ENCODE data around the gene HOXB3.

Gene HOXB3

GRCh38 chr17:48588528-48588927, 1.5 kb downstream of the HOXB3 start:
- DNase-seq (ENCODE audit: insufficient read length, low spot score) = no peak
- FAIRE-seq = no peak

GRCh38 chr17:48588074-48588415, 2.0 kb downstream of the HOXB3 start:
- FAIRE-seq (no peak), DNase-seq (ENCODE audit: insufficient read length, low spot score) (no peak)

GRCh38 chr17:48587276-48588073, 2.6 kb downstream of the HOXB3 start:
- FAIRE-seq (no peak), DNase-seq (ENCODE audit: insufficient read length, low spot score) (no peak)

- DNase-seq (ENCODE audit: insufficient read length, low spot score) (no peak), FAIRE-seq (peak; percentile 4)
These were observed 3.4 kb downstream of the HOXB3 start for GRCh38 chr17:48586355-48587258.

- DNase-seq (ENCODE audit: insufficient read length, low spot score) = no peak
- FAIRE-seq = no peak
These were observed 5.8 kb downstream of the HOXB3 start for GRCh38 chr17:48584223-48584741.

- FAIRE-seq (no peak), DNase-seq (ENCODE audit: insufficient read length, low spot score) (no peak)
These were observed 6.3 kb downstream of the HOXB3 start for GRCh38 chr17:48583708-48584222.

GRCh38 chr17:48582750-48583069, 7.3 kb downstream of the HOXB3 start:
- no peak for FAIRE-seq

GRCh38 chr17:48579760-48580554, 10.1 kb downstream of the HOXB3 start:
- peak; percentile 70 for FAIRE-seq

More at GRCh38 chr17:48582750-48583069, 7.3 kb downstream of the HOXB3 start:
- no peak for DNase-seq (ENCODE audit: insufficient read length, low spot score)

GRCh38 chr17:48579471-48579759, 10.6 kb downstream of the HOXB3 start:
- FAIRE-seq = no peak

More at GRCh38 chr17:48579760-48580554, 10.1 kb downstream of the HOXB3 start:
- no peak for DNase-seq (ENCODE audit: insufficient read length, low spot score)

GRCh38 chr17:48578616-48579470, 11.2 kb downstream of the HOXB3 start:
- no peak for DNase-seq (ENCODE audit: insufficient read length, low spot score)
- FAIRE-seq = no peak

More at GRCh38 chr17:48579471-48579759, 10.6 kb downstream of the HOXB3 start:
- no peak for DNase-seq (ENCODE audit: insufficient read length, low spot score)

- DNase-seq (ENCODE audit: insufficient read length, low spot score) = no peak
- peak; percentile 95 for FAIRE-seq
These were observed 12.0 kb downstream of the HOXB3 start, which contains the start of gene HOXB4 for GRCh38 chr17:48577946-48578615. HOXB4 (minus strand) TSS chr17:48578350; CDS start chr17:48578319, 31 bp downstream.

GRCh38 chr17:48577330-48577945, 12.6 kb downstream of the HOXB3 start:
- FAIRE-seq = peak; percentile 35
- DNase-seq (ENCODE audit: insufficient read length, low spot score) = no peak

- FAIRE-seq (no peak), DNase-seq (ENCODE audit: insufficient read length, low spot score) (no peak)
These were observed 13.3 kb downstream of the HOXB3 start for GRCh38 chr17:48576479-48577309.

- DNase-seq (ENCODE audit: insufficient read length, low spot score) (no peak), FAIRE-seq (peak; percentile 8)
These were observed 14.2 kb downstream of the HOXB3 start for GRCh38 chr17:48575673-48576478.

- DNase-seq (ENCODE audit: insufficient read length, low spot score) (no peak), FAIRE-seq (no peak)
These were observed 14.9 kb downstream of the HOXB3 start for GRCh38 chr17:48575066-48575582.

GRCh38 chr17:48574505-48575065, 15.5 kb downstream of the HOXB3 start:
- DNase-seq (ENCODE audit: insufficient read length, low spot score) = no peak

More at GRCh38 chr17:48574505-48575065, 15.5 kb downstream of the HOXB3 start:
- FAIRE-seq = peak; percentile 33

All from GM19239 (cell line).